ENCODE data around the gene PYHIN1. TPM values are rescaled to one million over a fixed set of nuclear protein-coding genes. Genes with fewer than 3 reads are reported as not detected.

The PYHIN1 gene
- polyA plus RNA-seq, 1 donor (not counting 4 experiments of a cell fraction or from before 2014, with no cell fraction given), result 0.37 TPM

GRCh38 chr1:158952416-158952815 is 21.1 kb downstream of the PYHIN1 start:
- no peaks in the 10 kb centered on the region for H3K9me1 ChIP-seq (ENCODE audit: control insufficient read depth, extremely low read depth, insufficient read depth, low read length)
- no peaks in the 10 kb centered on the region for H4K20me1 ChIP-seq (ENCODE audit: control insufficient read depth, extremely low read depth, insufficient read depth, low read length)
- no peaks in the 10 kb centered on the region for H3K4me1 ChIP-seq (ENCODE audit: control insufficient read depth, extremely low read depth, insufficient read depth, low read length)
- H2AFZ ChIP-seq (ENCODE audit: control insufficient read depth, low read length), result no peak overlapping the region
- no peak for DNase-seq (ENCODE audit: low read depth, low spot score)
- H3K36me3 ChIP-seq (ENCODE audit: control insufficient read depth in 2 of 2, extremely low read depth in 1 of 2, insufficient read depth in 2 of 2, low read length in 2 of 2), result no peaks in the 10 kb centered on the region
- no peak overlapping the region for H3K4me3 ChIP-seq (ENCODE audit: control insufficient read depth in 2 of 3, extremely low read depth in 1 of 3, insufficient read depth in 2 of 3, low read depth in 1 of 3, low read length in 3 of 3)
- no peak overlapping the region for H3K9ac ChIP-seq (ENCODE audit: control insufficient read depth, extremely low read depth, insufficient read depth, low read length)
- no peak overlapping the region for H3K27ac ChIP-seq (ENCODE audit: control insufficient read depth, insufficient read depth, low read length)
- dilution Hi-C loops (cut with MboI; ENCODE audit: extremely low pct_ligation_motif_present, low sequenced_read_pairs), result no loop called here
- no peak overlapping the region for H3K4me2 ChIP-seq (ENCODE audit: control insufficient read depth, extremely low read depth, insufficient read depth, low read depth, low read length)
- H3K9me3 ChIP-seq (ENCODE audit: control insufficient read depth, low read depth, low read length), result no peaks in the 10 kb centered on the region
- H3K79me2 ChIP-seq (ENCODE audit: control insufficient read depth, insufficient read depth, low read length), result no peaks in the 10 kb centered on the region
- no peaks in the 10 kb centered on the region for H3K27me3 ChIP-seq (ENCODE audit: control insufficient read depth, extremely low read depth, insufficient read depth, low read length)
- FAIRE-seq, result no peak
- TF ChIP-seq EZH2 (IDR thresholded peaks at IDR 0.05; ENCODE audit: low read length) (no peak), CTCF (optimal IDR thresholded peaks at IDR 0.05 in 1 of 3, IDR thresholded peaks at IDR 0.05 in 1 of 3, conservative IDR thresholded peaks at IDR 0.05 in 1 of 3; ENCODE audit: extremely low read depth in 1 of 3, insufficient read depth in 2 of 3, low read length in 3 of 3) (no peak)

DNA sequence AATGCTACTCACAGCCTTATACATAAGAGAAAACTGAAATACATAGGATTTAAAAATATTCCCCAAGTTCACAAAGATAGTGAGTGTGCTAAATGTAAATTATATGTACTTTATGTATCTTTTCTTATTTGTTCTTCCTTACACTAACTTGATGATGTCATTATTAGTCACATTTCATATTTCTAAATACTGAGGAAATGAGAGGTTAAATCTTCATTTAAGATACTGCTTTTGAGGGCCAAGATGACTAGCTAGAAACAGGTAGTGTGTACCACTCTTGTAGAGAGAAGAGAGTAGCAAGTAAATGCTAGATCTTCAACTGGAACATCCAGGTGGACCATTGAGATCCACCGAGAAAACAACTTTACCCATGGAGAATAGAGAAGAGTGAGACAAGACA is 29.8 kb downstream of the PYHIN1 start:
- Histone ChIP-seq H3K9ac (ENCODE audit: control insufficient read depth, extremely low read depth, insufficient read depth, low read length) (no peak overlapping the region), H3K79me2 (ENCODE audit: control insufficient read depth, insufficient read depth, low read length) (no peaks in the 10 kb centered on the region), H3K9me3 (ENCODE audit: control insufficient read depth, low read depth, low read length) (no peaks in the 10 kb centered on the region), H3K27ac (ENCODE audit: control insufficient read depth, insufficient read depth, low read length) (no peak overlapping the region), H3K27me3 (ENCODE audit: control insufficient read depth, extremely low read depth, insufficient read depth, low read length) (no peaks in the 10 kb centered on the region), H2AFZ (ENCODE audit: control insufficient read depth, low read length) (no peak overlapping the region), H3K4me1 (ENCODE audit: control insufficient read depth, extremely low read depth, insufficient read depth, low read length) (peaks cover 5% of the 10 kb centered on the region), H3K9me1 (ENCODE audit: control insufficient read depth, extremely low read depth, insufficient read depth, low read length) (no peaks in the 10 kb centered on the region), H3K4me3 (ENCODE audit: control insufficient read depth in 2 of 3, extremely low read depth in 1 of 3, insufficient read depth in 2 of 3, low read depth in 1 of 3, low read length in 3 of 3) (no peak overlapping the region), H3K36me3 (ENCODE audit: control insufficient read depth in 2 of 2, extremely low read depth in 1 of 2, insufficient read depth in 2 of 2, low read length in 2 of 2) (no peaks in the 10 kb centered on the region), H3K4me2 (ENCODE audit: control insufficient read depth, extremely low read depth, insufficient read depth, low read depth, low read length) (no peak overlapping the region), H4K20me1 (ENCODE audit: control insufficient read depth, extremely low read depth, insufficient read depth, low read length) (no peaks in the 10 kb centered on the region)
- no peak for TF ChIP-seq EZH2 (IDR thresholded peaks at IDR 0.05; ENCODE audit: low read length)
- TF ChIP-seq CTCF (optimal IDR thresholded peaks at IDR 0.05 in 1 of 3, IDR thresholded peaks at IDR 0.05 in 1 of 3, conservative IDR thresholded peaks at IDR 0.05 in 1 of 3; ENCODE audit: extremely low read depth in 1 of 3, insufficient read depth in 2 of 3, low read length in 3 of 3), result no peak
- DNase-seq (ENCODE audit: low read depth, low spot score) (no peak), FAIRE-seq (no peak)
- dilution Hi-C loops (cut with MboI; ENCODE audit: extremely low pct_ligation_motif_present, low sequenced_read_pairs), result no loop called here

Data from keratinocyte (primary cell).